OCI-LY1 (cell line): ENCODE results near the gene GGPS1.

ENCODE experiments used
- EZH2 ChIP-seq: fragments of 200-600 bp; sonication (generic), shearing (Covaris generic); IDR thresholded peaks from 2 replicates; pipeline ENCODE4 v1.8.0; 2017; ENCODE audit warnings: borderline replicate concordance, mixed run types, mild to moderate bottlenecking, antibody characterized with exemption, low read length, moderate library complexity, mixed read lengths
- TF ChIP-seq, protein P1 (sequence below): fragments of 200-600 bp; sonication (generic), shearing (Covaris generic); IDR thresholded peaks from 2 replicates; pipeline ENCODE4 v1.5.1; 2017; ENCODE audit warnings: mild to moderate bottlenecking, antibody characterized with exemption, low read length, moderate library complexity, mixed read lengths

DNA sequence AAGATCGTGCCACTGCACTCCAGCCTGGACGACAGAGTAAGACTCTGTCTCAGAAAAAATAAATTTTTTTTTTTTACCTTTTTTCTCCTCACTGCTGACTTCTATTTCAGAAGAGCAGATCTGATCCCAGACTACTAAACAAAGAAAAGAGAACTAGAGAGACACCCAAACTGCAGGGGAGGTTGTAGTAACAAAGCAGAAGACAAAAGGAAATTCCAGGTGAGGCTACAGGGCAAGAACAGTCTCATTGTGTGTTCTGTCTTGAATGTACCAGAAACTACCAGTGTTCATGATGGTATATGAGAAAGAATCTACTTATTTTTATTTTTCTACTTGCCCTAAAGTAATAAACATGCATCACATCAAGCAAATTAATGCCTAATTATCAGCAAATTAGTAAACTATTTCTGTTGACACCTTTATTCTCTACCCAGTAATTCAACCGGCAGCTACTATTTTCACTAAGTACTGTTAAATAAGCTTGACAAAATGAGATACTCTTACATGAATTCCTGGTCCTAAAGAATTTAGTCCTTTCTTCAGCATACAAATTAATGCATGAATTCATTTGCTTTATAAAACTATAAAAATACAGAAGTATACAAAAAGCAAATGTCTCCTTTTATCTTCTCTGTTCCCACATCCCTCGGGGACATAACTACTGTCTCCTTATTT is 41.0 kb upstream of the GGPS1 start:
- TF ChIP-seq EZH2 = no peak
- TF ChIP-seq, protein P1, sequence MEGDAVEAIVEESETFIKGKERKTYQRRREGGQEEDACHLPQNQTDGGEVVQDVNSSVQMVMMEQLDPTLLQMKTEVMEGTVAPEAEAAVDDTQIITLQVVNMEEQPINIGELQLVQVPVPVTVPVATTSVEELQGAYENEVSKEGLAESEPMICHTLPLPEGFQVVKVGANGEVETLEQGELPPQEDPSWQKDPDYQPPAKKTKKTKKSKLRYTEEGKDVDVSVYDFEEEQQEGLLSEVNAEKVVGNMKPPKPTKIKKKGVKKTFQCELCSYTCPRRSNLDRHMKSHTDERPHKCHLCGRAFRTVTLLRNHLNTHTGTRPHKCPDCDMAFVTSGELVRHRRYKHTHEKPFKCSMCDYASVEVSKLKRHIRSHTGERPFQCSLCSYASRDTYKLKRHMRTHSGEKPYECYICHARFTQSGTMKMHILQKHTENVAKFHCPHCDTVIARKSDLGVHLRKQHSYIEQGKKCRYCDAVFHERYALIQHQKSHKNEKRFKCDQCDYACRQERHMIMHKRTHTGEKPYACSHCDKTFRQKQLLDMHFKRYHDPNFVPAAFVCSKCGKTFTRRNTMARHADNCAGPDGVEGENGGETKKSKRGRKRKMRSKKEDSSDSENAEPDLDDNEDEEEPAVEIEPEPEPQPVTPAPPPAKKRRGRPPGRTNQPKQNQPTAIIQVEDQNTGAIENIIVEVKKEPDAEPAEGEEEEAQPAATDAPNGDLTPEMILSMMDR = no peak
